Fibroblast of the aortic adventitia (primary cell): ENCODE data around the gene RGS18. TPM values are rescaled to one million over a fixed set of nuclear protein-coding genes. Genes with fewer than 3 reads are reported as not detected.
"Not testable (repeated sequence)": the region's sequence is repeated elsewhere in the genome, so short reads cannot be mapped to it uniquely, and the experiment has no call there.

Experiments used
- DNase-seq: peaks from one replicate; pipeline ENCODE4 v3.0.0-alpha.2; 2010; ENCODE audit warnings: low read depth
- H3K4me3 ChIP-seq: 2 replicates; pipeline ENCODE4 v1.5.1; 2011; ENCODE audit warnings: low read depth, mild to moderate bottlenecking, control low read depth, low read length, moderate library complexity
- total RNA-seq: library from RNA; depleted of rRNA; stranded (reverse); fragments of >200 nt; gene quantifications from 2 replicates; pipeline ENCODE4 v1.2.3, GENCODE V29; 2012; ENCODE audit warnings: low replicate concordance
- TF ChIP-seq, protein P1 (sequence below): IDR thresholded peaks from 2 replicates; pipeline ENCODE4 v1.5.1; 2011; ENCODE audit warnings: mild to moderate bottlenecking, low read length, control low read depth, inconsistent platforms; ENCODE audit not compliant: insufficient read depth

Gene RGS18
- total RNA-seq, 1 donor, result not detected

DNA sequence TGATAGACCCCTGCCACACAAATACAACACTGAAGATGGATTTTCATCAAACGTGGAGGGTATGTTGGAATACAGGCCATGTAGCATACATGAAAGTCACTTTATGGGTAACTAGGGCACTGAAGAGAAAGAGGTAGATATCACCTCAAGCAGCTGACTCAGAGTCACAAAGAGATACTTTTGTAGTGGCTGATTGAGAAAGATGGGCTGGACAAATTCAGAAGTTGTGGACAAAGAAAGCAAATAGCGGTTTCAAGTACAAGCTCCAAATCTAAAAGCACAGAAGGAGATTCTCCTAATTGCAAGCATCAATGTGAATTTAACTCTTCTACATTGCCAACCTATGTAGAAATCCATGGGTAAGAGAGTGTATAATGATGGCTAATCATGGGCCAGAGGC lies 35.0 kb upstream of the RGS18 start:
- no peak for DNase-seq
- H3K4me3 ChIP-seq, result no peak overlapping the region
- TF ChIP-seq, protein P1, sequence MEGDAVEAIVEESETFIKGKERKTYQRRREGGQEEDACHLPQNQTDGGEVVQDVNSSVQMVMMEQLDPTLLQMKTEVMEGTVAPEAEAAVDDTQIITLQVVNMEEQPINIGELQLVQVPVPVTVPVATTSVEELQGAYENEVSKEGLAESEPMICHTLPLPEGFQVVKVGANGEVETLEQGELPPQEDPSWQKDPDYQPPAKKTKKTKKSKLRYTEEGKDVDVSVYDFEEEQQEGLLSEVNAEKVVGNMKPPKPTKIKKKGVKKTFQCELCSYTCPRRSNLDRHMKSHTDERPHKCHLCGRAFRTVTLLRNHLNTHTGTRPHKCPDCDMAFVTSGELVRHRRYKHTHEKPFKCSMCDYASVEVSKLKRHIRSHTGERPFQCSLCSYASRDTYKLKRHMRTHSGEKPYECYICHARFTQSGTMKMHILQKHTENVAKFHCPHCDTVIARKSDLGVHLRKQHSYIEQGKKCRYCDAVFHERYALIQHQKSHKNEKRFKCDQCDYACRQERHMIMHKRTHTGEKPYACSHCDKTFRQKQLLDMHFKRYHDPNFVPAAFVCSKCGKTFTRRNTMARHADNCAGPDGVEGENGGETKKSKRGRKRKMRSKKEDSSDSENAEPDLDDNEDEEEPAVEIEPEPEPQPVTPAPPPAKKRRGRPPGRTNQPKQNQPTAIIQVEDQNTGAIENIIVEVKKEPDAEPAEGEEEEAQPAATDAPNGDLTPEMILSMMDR, result no peak

DNA sequence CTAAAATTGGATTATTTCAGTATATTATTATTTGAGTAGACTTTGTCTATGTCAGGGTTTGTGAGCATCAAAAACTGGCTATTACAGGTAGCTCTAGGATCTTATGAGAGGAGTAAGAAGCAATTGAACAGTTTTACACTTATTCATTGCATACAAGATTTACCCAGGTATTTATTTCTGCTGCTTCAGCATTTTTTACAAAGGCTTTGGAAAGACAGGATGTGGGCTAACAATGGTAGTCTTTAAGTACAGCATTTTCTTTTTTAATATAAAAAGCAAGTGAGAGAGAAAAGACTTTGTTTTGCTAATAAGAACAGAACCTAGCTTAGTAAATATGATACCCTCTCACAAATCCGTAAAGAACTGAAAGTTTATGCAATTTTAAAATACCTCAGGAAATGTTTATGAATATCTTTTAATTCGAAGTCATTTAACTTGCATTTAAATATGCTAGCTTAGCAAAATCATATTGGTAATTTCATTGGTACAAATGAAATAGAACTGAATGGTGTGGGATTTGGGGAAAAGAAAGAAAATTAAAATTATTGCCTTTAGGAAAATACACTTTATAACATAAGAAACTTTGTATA lies 32.1 kb upstream of the RGS18 start:
- DNase-seq, result no peak
- TF ChIP-seq, protein P1, result no peak

DNA sequence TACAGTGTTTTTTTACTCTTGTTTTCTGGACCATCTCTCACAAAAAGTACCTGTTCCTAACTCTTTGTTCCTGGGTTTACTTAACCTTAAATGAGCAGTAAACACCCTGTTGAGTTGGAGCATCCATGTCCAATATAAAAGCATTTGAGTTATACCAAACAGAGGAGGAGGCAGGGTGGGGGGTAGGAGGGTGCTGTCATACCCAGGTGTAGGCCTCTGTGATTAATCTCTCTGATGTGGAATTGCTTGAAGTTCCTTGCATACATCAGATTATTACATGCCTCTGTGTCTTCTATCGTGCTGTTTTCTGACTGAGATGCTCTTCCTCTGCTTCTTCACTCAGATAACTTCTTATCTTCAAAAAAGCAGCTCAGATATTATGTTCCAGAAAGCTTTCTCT lies 28.1 kb upstream of the RGS18 start:
- DNase-seq, result no peak
- H3K4me3 ChIP-seq, result no peak overlapping the region
- TF ChIP-seq, protein P1, result no peak

More for the DNA sequence above, 32.1 kb upstream of the RGS18 start:
- no peak overlapping the region for H3K4me3 ChIP-seq

DNA sequence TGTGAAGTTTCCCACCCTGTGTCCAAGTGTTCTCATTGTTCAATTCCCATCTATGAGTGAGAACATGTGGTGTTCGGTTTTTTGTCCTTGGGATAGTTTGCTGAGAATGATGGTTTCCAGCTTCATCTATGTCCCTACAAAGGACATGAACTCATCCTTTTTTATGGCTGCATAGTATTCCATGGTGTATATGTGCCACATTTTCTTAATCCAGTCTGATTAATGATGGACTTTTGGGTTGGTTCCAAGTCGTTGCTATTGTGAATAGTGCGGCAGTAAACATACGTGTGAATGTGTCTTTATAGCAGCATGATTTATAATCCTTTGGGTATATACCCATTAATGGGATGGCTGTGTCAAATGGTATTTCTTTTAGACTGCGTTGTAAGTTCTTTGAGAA lies 27.4 kb upstream of the RGS18 start:
- H3K4me3 ChIP-seq, DNase-seq: not testable (repeated sequence)

DNA sequence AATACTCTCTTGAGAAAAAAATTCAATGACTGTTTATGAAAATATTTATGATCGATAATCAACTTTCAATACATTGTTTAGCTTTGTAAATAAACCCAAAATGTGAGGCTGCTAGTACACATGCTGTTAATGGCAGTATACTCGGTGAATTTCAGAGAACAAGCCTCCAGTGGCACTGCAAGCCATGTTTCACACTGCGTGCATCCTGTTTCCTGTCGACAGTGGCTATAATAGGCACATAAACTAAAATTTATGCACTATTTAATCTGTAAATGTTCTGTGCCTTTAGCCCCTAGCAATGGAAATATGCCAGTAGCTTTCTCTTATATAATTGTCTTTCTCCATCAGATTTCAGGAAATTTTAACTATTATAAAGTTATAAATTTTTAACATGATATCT lies 26.3 kb upstream of the RGS18 start:
- TF ChIP-seq, protein P1, result no peak
- no peak overlapping the region for H3K4me3 ChIP-seq
- no peak for DNase-seq

DNA sequence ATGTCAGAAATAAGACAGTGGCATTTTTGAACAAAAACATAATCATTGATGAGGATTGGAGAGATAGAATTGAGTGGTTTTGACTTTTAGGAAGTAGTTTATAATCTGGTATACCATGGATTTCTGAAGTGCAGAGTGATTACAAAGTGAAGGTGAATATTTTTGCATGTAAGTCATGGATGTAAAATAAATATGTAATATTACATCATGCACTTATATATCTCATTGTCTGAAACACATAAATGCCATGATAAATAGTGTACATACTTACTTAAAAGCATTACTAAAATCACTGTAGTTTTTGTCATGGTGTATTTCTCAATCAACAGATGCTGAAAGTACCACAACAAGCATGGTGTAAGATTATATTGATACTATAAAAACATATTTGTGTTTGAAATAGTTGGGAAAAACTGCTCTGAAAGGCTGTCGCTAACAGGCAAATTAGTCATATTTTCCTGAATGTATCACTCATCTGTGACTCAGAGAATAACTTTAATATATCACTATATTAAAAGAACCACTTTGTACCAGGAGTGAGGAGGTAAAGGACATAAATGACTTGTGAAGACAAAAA lies 24.8 kb upstream of the RGS18 start:
- no peak overlapping the region for H3K4me3 ChIP-seq
- peak; percentile 49 for DNase-seq
- TF ChIP-seq, protein P1, result no peak

DNA sequence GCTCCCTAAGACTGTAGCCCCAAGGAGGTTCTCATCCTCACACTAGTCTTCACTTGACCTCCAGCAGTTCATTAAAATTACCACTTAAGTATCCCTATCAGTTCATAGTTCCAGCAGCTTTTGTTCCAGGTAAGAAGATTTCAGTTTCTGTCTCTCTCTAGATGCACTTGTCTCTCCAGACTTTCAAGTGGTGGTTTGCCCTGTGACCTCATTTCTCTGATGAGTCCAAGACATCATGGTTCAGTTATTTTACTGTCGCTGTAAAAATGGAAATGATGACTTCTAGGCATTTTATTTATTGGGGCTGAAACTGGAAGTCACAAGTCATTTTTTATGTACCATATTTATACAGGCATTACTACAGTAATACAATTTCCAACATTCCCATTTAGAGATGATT lies 17.9 kb upstream of the RGS18 start:
- DNase-seq, result no peak
- TF ChIP-seq, protein P1, result no peak
- H3K4me3 ChIP-seq, result no peak overlapping the region
